ENCODE data around the gene ADD2.

Gene ADD2

GRCh38 chr2:70767699-70768589 is at the start of gene ADD2:
TSS of gene ADD2 (minus strand) at chr2:70768200. CDS start at chr2:70706408, 61,792 bp downstream.
- TF ChIP-seq GATA3 (IDR thresholded peaks at IDR 0.05; ENCODE audit: low read depth, low read length): no peak
- no peak for TF ChIP-seq GATA2 (IDR thresholded peaks at IDR 0.05; ENCODE audit: low read depth, low read length)

GRCh38 chr2:70817284-70817954 is 49.4 kb upstream of the ADD2 start:
- TF ChIP-seq GATA2 (IDR thresholded peaks at IDR 0.05; ENCODE audit: low read depth, low read length) (no peak), GATA3 (IDR thresholded peaks at IDR 0.05; ENCODE audit: low read depth, low read length) (no peak)

- TF ChIP-seq GATA3 (IDR thresholded peaks at IDR 0.05; ENCODE audit: low read depth, low read length): no peak
- no peak for TF ChIP-seq GATA2 (IDR thresholded peaks at IDR 0.05; ENCODE audit: low read depth, low read length)
Measured at GRCh38 chr2:70816726-70817125, 48.7 kb upstream of the ADD2 start.

- TF ChIP-seq GATA3 (IDR thresholded peaks at IDR 0.05; ENCODE audit: low read depth, low read length): no peak
- no peak for TF ChIP-seq GATA2 (IDR thresholded peaks at IDR 0.05; ENCODE audit: low read depth, low read length)
Measured at GRCh38 chr2:70808983-70809958, 41.3 kb upstream of the ADD2 start.

DNA sequence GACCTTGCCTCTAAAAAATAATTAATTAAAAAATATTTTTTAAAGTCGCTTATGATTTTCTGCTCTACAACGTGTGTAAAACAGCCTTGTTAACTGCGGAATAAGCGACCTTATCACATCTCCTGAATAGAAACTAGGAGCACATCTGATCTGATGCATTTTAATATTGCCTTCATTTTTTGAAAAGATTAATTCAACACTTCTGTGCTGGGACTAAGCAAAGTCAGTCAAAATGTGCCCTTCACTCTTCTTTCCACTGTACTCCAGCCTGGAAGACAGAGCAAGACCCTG is 39.8 kb upstream of the ADD2 start:
- TF ChIP-seq GATA2 (IDR thresholded peaks at IDR 0.05; ENCODE audit: low read depth, low read length): no peak
- TF ChIP-seq GATA3 (IDR thresholded peaks at IDR 0.05; ENCODE audit: low read depth, low read length): no peak

DNA sequence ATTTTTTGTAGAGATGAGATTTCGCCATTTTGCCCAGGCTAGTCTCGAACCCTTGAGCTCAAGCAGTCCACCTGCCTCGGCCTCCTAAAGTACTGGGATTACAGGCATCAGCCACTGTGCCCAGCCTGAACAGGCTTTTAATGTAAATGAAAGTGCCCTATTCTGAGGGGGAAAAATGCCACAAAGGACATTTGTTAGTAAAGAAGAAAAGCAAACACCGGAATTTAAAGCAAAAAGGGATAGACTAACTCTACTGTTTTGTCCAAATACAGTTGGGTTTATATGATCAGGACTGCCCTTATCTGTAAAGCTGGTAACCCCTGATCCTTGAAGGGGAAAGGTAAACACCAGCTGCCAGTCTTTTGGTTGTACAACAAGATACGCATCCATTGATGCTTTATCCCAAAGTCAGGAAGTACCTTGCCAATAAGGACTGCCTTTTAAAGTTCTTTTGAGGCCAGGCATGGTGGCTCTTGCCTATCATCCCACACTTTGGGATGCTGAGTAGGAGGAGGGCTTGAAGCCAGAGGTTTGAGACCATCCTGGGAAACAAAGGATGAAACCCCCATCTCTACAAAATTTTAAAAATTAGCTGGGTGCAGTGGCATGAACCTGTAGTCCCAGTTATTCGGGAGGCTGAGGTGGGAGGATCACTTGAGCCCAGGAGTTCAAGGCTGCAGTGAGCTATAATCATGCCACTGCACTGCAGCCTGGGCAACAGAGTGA is 39.3 kb upstream of the ADD2 start:
- TF ChIP-seq GATA3 (IDR thresholded peaks at IDR 0.05; ENCODE audit: low read depth, low read length) (no peak), GATA2 (IDR thresholded peaks at IDR 0.05; ENCODE audit: low read depth, low read length) (no peak)

- TF ChIP-seq GATA2 (IDR thresholded peaks at IDR 0.05; ENCODE audit: low read depth, low read length) (no peak), GATA3 (IDR thresholded peaks at IDR 0.05; ENCODE audit: low read depth, low read length) (no peak)
Measured at GRCh38 chr2:70806620-70807019, 38.6 kb upstream of the ADD2 start.

DNA sequence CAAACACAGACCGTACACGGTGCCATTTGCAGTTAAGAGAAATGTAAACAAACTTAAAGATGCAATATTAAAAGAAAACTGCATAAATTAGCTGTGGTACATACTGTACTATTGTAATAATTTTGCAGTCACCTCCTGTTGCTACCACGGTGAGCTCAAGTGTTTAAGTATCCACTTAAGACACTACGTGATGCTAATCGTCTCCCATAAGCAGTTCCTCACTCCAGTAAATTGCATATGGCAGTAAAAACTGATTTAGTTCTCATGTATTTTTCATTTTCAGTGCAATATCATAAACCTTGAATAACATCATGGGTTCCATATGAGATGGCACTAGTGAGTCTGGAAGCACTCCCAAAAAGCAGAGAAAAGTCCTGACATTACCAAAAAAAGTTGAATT is 38.0 kb upstream of the ADD2 start:
- TF ChIP-seq GATA3 (IDR thresholded peaks at IDR 0.05; ENCODE audit: low read depth, low read length): no peak
- TF ChIP-seq GATA2 (IDR thresholded peaks at IDR 0.05; ENCODE audit: low read depth, low read length): no peak

- TF ChIP-seq GATA3 (IDR thresholded peaks at IDR 0.05; ENCODE audit: low read depth, low read length) (no peak), GATA2 (IDR thresholded peaks at IDR 0.05; ENCODE audit: low read depth, low read length) (no peak)
Measured at GRCh38 chr2:70801607-70802263, 33.7 kb upstream of the ADD2 start.

DNA sequence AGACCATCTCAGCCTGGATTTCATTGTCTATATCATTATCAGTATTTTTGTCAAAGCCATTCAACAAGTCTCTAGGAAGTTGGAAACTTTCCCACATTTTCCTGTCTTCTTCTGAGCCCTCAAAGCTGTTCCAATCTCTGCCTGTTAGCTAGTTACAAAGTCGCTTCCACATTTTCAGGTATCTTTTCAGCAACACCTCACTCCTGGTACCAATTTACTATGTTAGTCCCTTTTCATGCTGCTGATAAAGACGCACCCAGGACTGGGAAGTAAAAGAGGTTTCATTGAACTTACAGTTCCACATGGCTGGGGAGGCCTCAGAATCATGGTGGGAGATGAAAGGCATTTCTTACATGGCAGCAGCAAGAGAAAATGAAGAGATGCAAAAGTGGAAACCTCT is 31.7 kb upstream of the ADD2 start:
- TF ChIP-seq GATA2 (IDR thresholded peaks at IDR 0.05; ENCODE audit: low read depth, low read length) (no peak), GATA3 (IDR thresholded peaks at IDR 0.05; ENCODE audit: low read depth, low read length) (no peak)

DNA sequence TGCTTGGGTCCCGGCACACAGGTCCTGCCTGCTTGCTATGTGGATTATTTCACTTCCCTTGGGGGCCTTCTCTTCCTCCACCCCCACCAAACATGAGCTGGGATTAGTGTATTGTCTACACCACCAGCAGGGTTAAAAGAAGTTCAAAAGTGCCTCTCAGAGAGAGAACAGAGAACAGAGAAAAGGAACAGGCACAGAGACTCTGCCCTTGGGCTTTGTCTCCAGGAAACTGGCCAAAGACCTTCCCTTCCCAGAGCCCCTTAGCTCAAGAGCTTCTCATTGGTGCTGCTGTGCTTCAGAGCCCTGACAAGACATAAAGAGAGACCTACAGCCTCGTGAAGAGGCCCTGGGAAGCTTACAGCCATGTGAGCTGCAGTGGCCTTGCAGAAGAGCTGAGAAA is 29.5 kb upstream of the ADD2 start:
- no peak for TF ChIP-seq GATA3 (IDR thresholded peaks at IDR 0.05; ENCODE audit: low read depth, low read length)
- TF ChIP-seq GATA2 (IDR thresholded peaks at IDR 0.05; ENCODE audit: low read depth, low read length): no peak

DNA sequence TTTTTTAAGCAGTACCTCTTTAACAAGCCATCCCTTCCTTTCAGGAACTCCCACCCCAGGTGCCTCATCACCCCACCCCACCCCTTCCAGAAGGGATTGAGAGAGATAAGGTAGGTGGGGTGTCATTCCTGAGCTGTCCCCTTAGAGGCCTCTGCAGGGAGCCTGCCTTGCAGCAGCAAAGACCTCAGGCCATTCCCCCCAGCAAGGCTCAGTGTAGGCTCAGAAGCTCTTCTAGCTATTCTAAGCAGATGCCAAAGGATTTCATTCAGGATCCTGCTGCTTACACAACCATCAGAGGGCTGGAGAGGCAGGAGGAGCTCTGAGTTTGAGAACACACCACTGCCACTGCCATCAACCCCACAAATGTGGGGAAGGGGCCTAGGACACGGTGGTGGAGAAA is 28.3 kb upstream of the ADD2 start:
- no peak for TF ChIP-seq GATA3 (IDR thresholded peaks at IDR 0.05; ENCODE audit: low read depth, low read length)
